HepG2 (cell line): Measurements from ENCODE around the gene PRRG3. TPM values are rescaled to one million over a fixed set of nuclear protein-coding genes. Genes with fewer than 3 reads are reported as not detected.

Experiments
- ATAC-seq: fragments of 200-7000 bp; cut with Tn5 transposase; 3 replicates; pipeline ENCODE4 v1.9.1; 2020; ENCODE audit warnings: mild to moderate bottlenecking, moderate library complexity
- BruUV-seq: library from RNA; stranded (reverse); fragments of 400-500 nt; replicated peaks from 2 replicates; lab custom pipeline; 2021; lab: Mats Ljungman, UMichigan
- CTCF ChIA-PET: fragments of 300-600 bp; formaldehyde crosslinking; extraction: SDS; loops from one replicate; lab custom pipeline; 2021; ENCODE audit warnings: low total read pairs, inconsistent platforms, low intra/inter-chr PET ratio; lab: Yijun Ruan, JAX
- POLR2A ChIA-PET: fragments of 350-600 bp; sonication (Branson Sonifier 250); formaldehyde crosslinking; loops from one replicate; lab custom pipeline; 2020; ENCODE audit warnings: antibody characterized with exemption, inconsistent platforms; lab: Yijun Ruan, JAX
- DNase-seq: peaks from one replicate; pipeline ENCODE4 v3.0.0-alpha.2; 2015; ENCODE audit warnings: low spot score
- FAIRE-seq: peaks from 3 replicates; lab custom pipeline; 2011; peaks lifted over from hg19 to GRCh38; lab: Jason Lieb, UNC
- H2AFZ ChIP-seq: one replicate; pipeline ENCODE4 v1.6.1; 2011; ENCODE audit warnings: low read length, inconsistent platforms
- H3K27ac ChIP-seq: fragments of 300-600 bp; 3 replicates; pipeline ENCODE4 v1.8.0; 2011; ENCODE audit warnings: mixed run types, mild to moderate bottlenecking, mixed read lengths, low read length, inconsistent platforms; ENCODE audit not compliant: insufficient read depth; ENCODE audit errors: extremely low read length
- H3K27me3 ChIP-seq, 2 experiments: fragments of 200-600 bp in 1 of 2; 2 replicates in 1 of 2; 3 replicates in 1 of 2; pipeline versions ENCODE4 v1.6.0 to v1.8.0; 2011; ENCODE audit warnings: low read length in 2 of 2, mild to moderate bottlenecking in 2 of 2, moderate library complexity in 2 of 2, inconsistent platforms in 1 of 2; ENCODE audit not compliant: insufficient read depth in 2 of 2, control insufficient read depth in 1 of 2
- H3K36me3 ChIP-seq, 2 experiments: fragments of 200-600 bp in 1 of 2; replicated peaks in 1 of 2; 2 replicates in 1 of 2; 3 replicates in 1 of 2; pipeline versions ENCODE4 v1.5.1 to v1.8.0; 2011; ENCODE audit warnings: low read length in 2 of 2, inconsistent platforms in 1 of 2; ENCODE audit not compliant: insufficient read depth in 2 of 2, control insufficient read depth in 1 of 2
- H3K4me1 ChIP-seq: 2 replicates; pipeline ENCODE4 v1.5.1; 2012; ENCODE audit warnings: low read length, inconsistent platforms; ENCODE audit not compliant: insufficient read depth
- H3K4me2 ChIP-seq: 2 replicates; pipeline ENCODE4 v1.6.0; 2011; ENCODE audit warnings: low read depth, low read length, inconsistent platforms
- H3K4me3 ChIP-seq, 3 experiments: fragments of 200-600 bp in 1 of 3; sonication (generic), shearing (Covaris generic) in 1 of 3; replicated peaks in 1 of 3; 2 replicates each; pipeline ENCODE4 v1.5.1; 2011 to 2016; ENCODE audit warnings: low read length in 3 of 3, inconsistent platforms in 2 of 3, low read depth in 2 of 3, mild to moderate bottlenecking in 2 of 3, control low read depth in 1 of 3, mixed read lengths in 1 of 3; ENCODE audit not compliant: insufficient read depth in 1 of 3
- H3K79me2 ChIP-seq: one replicate; pipeline ENCODE4 v1.6.1; 2011; ENCODE audit warnings: low read length, inconsistent platforms; ENCODE audit not compliant: insufficient read depth
- H3K9ac ChIP-seq: 2 replicates; pipeline ENCODE4 v1.6.0; 2011; ENCODE audit warnings: mild to moderate bottlenecking, low read depth, low read length, inconsistent platforms; ENCODE audit not compliant: insufficient read depth
- H3K9me3 ChIP-seq: 2 replicates; pipeline ENCODE4 v1.5.1; 2012; ENCODE audit warnings: mild to moderate bottlenecking, low read length
- H4K20me1 ChIP-seq: 2 replicates; pipeline ENCODE4 v1.6.0; 2011; ENCODE audit warnings: inconsistent platforms, mild to moderate bottlenecking, low read length, moderate library complexity; ENCODE audit not compliant: insufficient read depth
- CTCF ChIP-seq: sonication (generic); formaldehyde crosslinking; IDR thresholded peaks from 2 replicates; pipeline ENCODE4 v1.5.0; 2020; ENCODE audit warnings: mild to moderate bottlenecking, missing genetic modification reagents, moderate library complexity
- JUND ChIP-seq: sonication (generic); formaldehyde crosslinking; IDR thresholded peaks from 2 replicates; pipeline ENCODE4 v1.8.0; 2022; ENCODE audit warnings: mild to moderate bottlenecking, missing genetic modification reagents
- MAFG ChIP-seq: sonication (generic); formaldehyde crosslinking; IDR thresholded peaks from 2 replicates; pipeline ENCODE4 v1.5.1; 2020; ENCODE audit warnings: mild to moderate bottlenecking, missing genetic modification reagents
- SOX5 ChIP-seq: IDR thresholded peaks from 2 replicates; pipeline ENCODE4 v1.6.1; 2016; ENCODE audit warnings: borderline replicate concordance
- STAG1 ChIP-seq: sonication (generic); formaldehyde crosslinking; IDR thresholded peaks from 2 replicates; pipeline ENCODE4 v1.4.0; 2020; ENCODE audit warnings: missing genetic modification reagents
- ZNF350 ChIP-seq: sonication (generic); formaldehyde crosslinking; IDR thresholded peaks from 2 replicates; pipeline ENCODE4 v1.4.0; 2020; ENCODE audit warnings: mild to moderate bottlenecking, low read depth, missing genetic modification reagents, borderline replicate concordance
- WGBS: methylation state at CpG from one replicate; pipeline ENCODE4 v1.1.6; 2017; ENCODE audit warnings: low lambda C conversion rate; 5-methylcytosine and 5-hydroxymethylcytosine counted together
- in situ Hi-C: cut with HindIII; loops from 2 replicates; pipeline ENCODE4 v1.10.0; 2017; ENCODE audit warnings: low pct_unique_long_range_greater_than_20kb; ENCODE audit not compliant: extremely low pct_ligation_motif_present
- intact Hi-C: fragments of 100-400 bp; cut with micrococcal nuclease; formaldehyde crosslinking; loops from one replicate; pipeline ENCODE4 v1.10.0; 2022; ENCODE audit not compliant: unreplicated experiment
- polyA plus RNA-seq, 8 experiments: library from polyadenylated mRNA; depleted of rRNA in 3 of 8; stranded (reverse) in 7 of 8; unstranded in 1 of 8; fragments of >200 nt; fragmentation: Illumina TruSeq in 4 of 8; extraction: Trizol in 4 of 8; gene quantifications; 2 replicates each; pipeline versions ENCODE4 v1.2.1 to v1.2.3, GENCODE V29; 2011 to 2016; ENCODE audit warnings: low read depth in 4 of 8, missing spikeins in 1 of 8, mixed read lengths in 1 of 8; ENCODE audit not compliant: insufficient read depth in 1 of 8
- total RNA-seq, 5 experiments: library from RNA; depleted of rRNA; stranded (reverse); fragments of >200 nt; fragmentation: Illumina TruSeq; extraction: Trizol; gene quantifications; 2 replicates each; pipeline ENCODE4 v1.2.3, GENCODE V29; 2016; ENCODE audit warnings: low read depth in 1 of 5

The PRRG3 gene
- total and polyA plus RNA-seq, 2 of the 13 experiments (the other 11 are each of a cell fraction or from before 2014, with no cell fraction given): not detected

DNA sequence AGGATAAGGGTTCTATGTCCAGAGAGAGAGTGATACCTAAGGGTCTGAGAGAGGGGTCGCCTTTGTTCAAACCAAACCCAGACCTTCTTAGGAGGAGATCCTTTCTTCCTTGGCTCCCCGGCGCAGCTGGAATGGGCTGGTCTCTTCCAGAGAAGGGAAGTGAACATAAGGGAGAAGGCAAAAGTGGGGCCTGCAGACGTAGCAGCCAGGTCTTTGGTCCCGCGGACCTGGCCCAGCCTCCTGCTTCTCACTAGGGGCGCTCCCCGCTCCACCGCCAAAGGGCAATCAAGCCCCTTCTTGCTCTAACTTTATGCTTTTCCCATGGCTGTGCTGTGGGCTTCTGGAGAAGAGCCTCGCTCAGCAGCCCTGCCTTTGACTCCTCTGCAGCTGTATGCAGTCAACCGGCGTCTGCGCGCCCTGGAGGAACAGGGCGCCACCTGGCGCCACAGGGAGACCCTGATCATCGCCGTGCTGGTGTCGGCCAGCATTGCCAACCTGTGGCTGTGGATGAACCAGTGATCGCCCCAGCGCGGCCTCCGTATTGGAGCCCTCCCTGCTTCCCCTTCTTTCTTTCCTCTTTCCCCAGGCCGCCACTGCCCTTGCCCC lies 27.1 kb downstream of the PRRG3 start:
- POLR2A ChIA-PET: no interaction called here
- TF ChIP-seq CTCF (CRISPR knock-in tag): peak; percentile 68
- TF ChIP-seq STAG1 (CRISPR knock-in tag): peak; percentile 38
- no peak for TF ChIP-seq MAFG
- TF ChIP-seq JUND (CRISPR knock-in tag): no peak
- no peaks in the 10 kb centered on the region for H3K79me2 ChIP-seq
- no peak overlapping the region for H3K27ac ChIP-seq
- no peak overlapping the region for H3K4me2 ChIP-seq
- H3K4me3 ChIP-seq: no peak overlapping the region
- intact Hi-C loops (no loop called here), in situ Hi-C loops (no loop called here)
- FAIRE-seq (no peak), DNase-seq (peak; percentile 7), ATAC-seq (peak; percentile 98)
- no peak overlapping the region for H3K9ac ChIP-seq
- no peaks in the 10 kb centered on the region for H3K4me1 ChIP-seq
- WGBS: 14% methylated on average over 8 of the region's 24 CpGs
- H2AFZ ChIP-seq: no peak overlapping the region
- H4K20me1 ChIP-seq: no peaks in the 10 kb centered on the region
- no peaks in the 10 kb centered on the region for H3K9me3 ChIP-seq
- CTCF ChIA-PET: no interaction called here
- no TSS peak for BruUV-seq
- H3K36me3 ChIP-seq: no peaks in the 10 kb centered on the region
- no peaks in the 10 kb centered on the region for H3K27me3 ChIP-seq

DNA sequence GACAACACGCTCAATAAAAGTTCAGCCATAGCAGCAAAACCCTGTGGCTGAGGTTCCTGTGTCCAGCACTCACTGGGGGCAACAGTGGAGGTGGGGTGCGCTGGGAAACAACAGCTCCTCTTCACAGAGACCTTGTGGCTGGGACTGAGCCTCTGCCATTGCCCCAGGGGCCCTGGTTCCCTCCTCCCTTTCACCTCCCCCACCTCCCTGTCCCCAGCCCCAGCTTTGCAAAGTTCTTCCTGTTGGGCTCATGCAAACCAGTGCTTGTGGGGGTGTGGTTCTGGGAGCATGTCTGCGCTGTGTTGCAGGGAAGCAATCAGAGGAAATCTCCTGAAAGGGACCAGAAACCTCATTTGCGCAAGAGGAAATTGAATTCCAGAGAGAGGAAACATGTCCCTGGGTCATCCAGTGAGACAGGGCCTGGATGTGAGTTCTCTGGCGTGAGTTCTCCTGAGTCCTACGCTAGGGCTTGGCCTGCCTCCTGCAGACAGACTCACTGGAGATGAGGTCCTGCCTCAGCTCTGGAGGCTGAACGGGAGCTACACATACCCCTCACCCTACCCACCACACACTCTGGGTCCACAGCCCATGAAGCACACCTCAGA lies 28.0 kb downstream of the PRRG3 start:
- H3K36me3 ChIP-seq: no peaks in the 10 kb centered on the region
- BruUV-seq: no TSS peak
- H3K27ac ChIP-seq: no peak overlapping the region
- no peaks in the 10 kb centered on the region for H3K9me3 ChIP-seq
- POLR2A ChIA-PET: no interaction called here
- no peak overlapping the region for H3K4me3 ChIP-seq
- DNase-seq: no peak
- no peak for FAIRE-seq
- H3K79me2 ChIP-seq: no peaks in the 10 kb centered on the region
- no peaks in the 10 kb centered on the region for H3K4me1 ChIP-seq
- in situ Hi-C loops (no loop called here), intact Hi-C loops (no loop called here)
- no peak overlapping the region for H2AFZ ChIP-seq
- CTCF ChIA-PET: no interaction called here
- H3K4me2 ChIP-seq: no peak overlapping the region
- no peaks in the 10 kb centered on the region for H4K20me1 ChIP-seq
- 100% methylated on average over 2 of the region's 7 CpGs for WGBS
- no peaks in the 10 kb centered on the region for H3K27me3 ChIP-seq
- TF ChIP-seq SOX5 (CRISPR knock-in tag): no peak
- no peak for TF ChIP-seq ZNF350 (CRISPR knock-in tag)
- ATAC-seq: no peak
- no peak overlapping the region for H3K9ac ChIP-seq
